Stomach (tissue), 4 donors: ENCODE measurements around the gene ASB7.
"Not testable (repeated sequence)": the region's sequence is repeated elsewhere in the genome, so short reads cannot be mapped to it uniquely, and the experiment has no call there.

Experiments
- EP300 ChIP-seq: sonication (generic); formaldehyde crosslinking; IDR thresholded peaks from one replicate; pipeline ENCODE4 v1.6.1; 2017; ENCODE audit warnings: antibody characterized with exemption
- POLR2A ChIP-seq, 4 donors: fragments of 450-650 bp; IDR thresholded peaks; one replicate each; pipeline ENCODE4 v1.6.1; 2016; ENCODE audit warnings: antibody characterized with exemption in 4 of 4, control low read depth in 2 of 4, mild to moderate bottlenecking in 1 of 4, moderate library complexity in 1 of 4
- POLR2AphosphoS5 ChIP-seq, 3 donors: sonication (generic); formaldehyde crosslinking; IDR thresholded peaks; one replicate each; pipeline ENCODE4 v1.6.1; 2016; ENCODE audit warnings: antibody characterized with exemption in 3 of 3
- TF ChIP-seq, protein P1 (sequence below), 7 experiments: fragments of 450-650 bp in 4 of 7; fragments of 200-600 bp in 3 of 7; sonication (generic) in 3 of 7; IDR thresholded peaks; one replicate each; pipeline ENCODE4 v1.5.1; 2016 to 2019; ENCODE audit warnings: antibody characterized with exemption in 7 of 7, control low read depth in 2 of 7, mild to moderate bottlenecking in 1 of 7

DNA sequence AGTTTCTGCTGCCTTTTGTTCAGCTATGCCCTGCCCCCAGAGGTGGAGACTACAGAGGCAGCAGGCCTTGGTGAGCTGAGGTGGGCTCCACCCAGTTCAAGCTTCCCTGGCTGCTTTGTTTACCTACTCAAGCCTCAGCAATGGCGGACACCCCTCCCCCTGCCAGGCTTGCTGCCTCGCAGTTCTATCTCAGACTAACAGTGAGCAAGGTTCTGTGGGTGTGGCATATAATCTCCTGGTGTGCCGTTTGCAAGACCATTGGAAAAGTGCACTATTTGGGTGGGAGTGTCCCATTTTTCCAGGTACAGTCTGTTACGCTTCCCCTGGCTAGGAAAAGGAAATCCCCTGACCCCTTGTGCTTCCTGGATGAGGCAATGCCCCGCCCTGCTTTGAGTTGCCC is 76.8 kb downstream of the ASB7 start:
- TF ChIP-seq POLR2AphosphoS5 (IDR thresholded peaks at IDR 0.05); POLR2A (IDR thresholded peaks at IDR 0.05); EP300: not testable (repeated sequence)
- TF ChIP-seq, protein P1, sequence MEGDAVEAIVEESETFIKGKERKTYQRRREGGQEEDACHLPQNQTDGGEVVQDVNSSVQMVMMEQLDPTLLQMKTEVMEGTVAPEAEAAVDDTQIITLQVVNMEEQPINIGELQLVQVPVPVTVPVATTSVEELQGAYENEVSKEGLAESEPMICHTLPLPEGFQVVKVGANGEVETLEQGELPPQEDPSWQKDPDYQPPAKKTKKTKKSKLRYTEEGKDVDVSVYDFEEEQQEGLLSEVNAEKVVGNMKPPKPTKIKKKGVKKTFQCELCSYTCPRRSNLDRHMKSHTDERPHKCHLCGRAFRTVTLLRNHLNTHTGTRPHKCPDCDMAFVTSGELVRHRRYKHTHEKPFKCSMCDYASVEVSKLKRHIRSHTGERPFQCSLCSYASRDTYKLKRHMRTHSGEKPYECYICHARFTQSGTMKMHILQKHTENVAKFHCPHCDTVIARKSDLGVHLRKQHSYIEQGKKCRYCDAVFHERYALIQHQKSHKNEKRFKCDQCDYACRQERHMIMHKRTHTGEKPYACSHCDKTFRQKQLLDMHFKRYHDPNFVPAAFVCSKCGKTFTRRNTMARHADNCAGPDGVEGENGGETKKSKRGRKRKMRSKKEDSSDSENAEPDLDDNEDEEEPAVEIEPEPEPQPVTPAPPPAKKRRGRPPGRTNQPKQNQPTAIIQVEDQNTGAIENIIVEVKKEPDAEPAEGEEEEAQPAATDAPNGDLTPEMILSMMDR (IDR thresholded peaks at IDR 0.05), result not testable (repeated sequence)
